Daoy (cell line): ENCODE measurements around the gene TSPAN6. TPM values are rescaled to one million over a fixed set of nuclear protein-coding genes. Genes with fewer than 3 reads are reported as not detected.

Source experiments
- DNase-seq: peaks from one replicate; pipeline ENCODE4 v3.0.0-alpha.2; 2015; ENCODE audit warnings: low read depth
- total RNA-seq: library from RNA; depleted of rRNA; stranded (reverse); fragments of >200 nt; shearing (Covaris generic); gene quantifications from 2 replicates; pipeline ENCODE4 v1.2.3, GENCODE V29; 2014; rRNA removed

The TSPAN6 gene
- total RNA-seq, 1 experiment from 2014 or later: 39.1 TPM

- DNase-seq: no peak
These were observed 52.0 kb downstream of the TSPAN6 start, which contains the start of gene TNMD for GRCh38 chrX:100584611-100585010. Gene TNMD, plus strand, starts transcription at chrX:100584936. Its CDS starts 83 bp downstream, at chrX:100585019.

Other genes starting within 250 kb of the TSPAN6 start
- gene PCDH19, start 226.5 kb downstream of the TSPAN6 start, total RNA-seq: 0.06 TPM in 1 of 2 replicates, not detected in the other
- gene TNMD, start 51.9 kb downstream of the TSPAN6 start, total RNA-seq: not detected in 2 replicates
- 21.7 and 30.6 TPM in 2 replicates for gene SRPX2, start 7.4 kb upstream of the TSPAN6 start, total RNA-seq
- gene SYTL4, start 95.3 kb upstream of the TSPAN6 start, total RNA-seq: 3.1 and 3.6 TPM in 2 replicates
- 55.1 and 60.3 TPM in 2 replicates for gene CSTF2, start 183.6 kb upstream of the TSPAN6 start, total RNA-seq
- not detected in 2 replicates for gene NOX1, start 237.6 kb upstream of the TSPAN6 start, total RNA-seq